Measurements from ENCODE around the gene EMILIN3.

Gene EMILIN3

GRCh38 chr20:41391587-41392001, 25.0 kb upstream of the EMILIN3 start:
- H3K4me3 ChIP-seq (ENCODE audit: low read length): no peak overlapping the region
- DNase-seq (ENCODE audit: low read depth): peak; percentile 91
- no peak for TF ChIP-seq CTCF (IDR thresholded peaks at IDR 0.05; ENCODE audit: insufficient read depth, low read depth, low read length, missing control alignments)

GRCh38 chr20:41390889-41391288, 24.3 kb upstream of the EMILIN3 start:
- no peak for DNase-seq (ENCODE audit: low read depth)
- H3K4me3 ChIP-seq (ENCODE audit: low read length): no peak overlapping the region
- TF ChIP-seq CTCF (IDR thresholded peaks at IDR 0.05; ENCODE audit: insufficient read depth, low read depth, low read length, missing control alignments): no peak

- DNase-seq (ENCODE audit: low read depth): no peak
- TF ChIP-seq CTCF (IDR thresholded peaks at IDR 0.05; ENCODE audit: insufficient read depth, low read depth, low read length, missing control alignments): no peak
- no peak overlapping the region for H3K4me3 ChIP-seq (ENCODE audit: low read length)
Measured at GRCh38 chr20:41387444-41387851, 20.8 kb upstream of the EMILIN3 start.

GRCh38 chr20:41386502-41387427, 20.1 kb upstream of the EMILIN3 start:
- DNase-seq (ENCODE audit: low read depth): no peak
- TF ChIP-seq CTCF (IDR thresholded peaks at IDR 0.05; ENCODE audit: insufficient read depth, low read depth, low read length, missing control alignments): no peak
- no peak overlapping the region for H3K4me3 ChIP-seq (ENCODE audit: low read length)

GRCh38 chr20:41382791-41383305, 16.2 kb upstream of the EMILIN3 start:
- no peak for DNase-seq (ENCODE audit: low read depth)
- no peak overlapping the region for H3K4me3 ChIP-seq (ENCODE audit: low read length)
- TF ChIP-seq CTCF (IDR thresholded peaks at IDR 0.05; ENCODE audit: insufficient read depth, low read depth, low read length, missing control alignments): no peak

- H3K4me3 ChIP-seq (ENCODE audit: low read length): no peak overlapping the region
- TF ChIP-seq CTCF (IDR thresholded peaks at IDR 0.05; ENCODE audit: insufficient read depth, low read depth, low read length, missing control alignments): no peak
- peak; percentile 14 for DNase-seq (ENCODE audit: low read depth)
Measured at GRCh38 chr20:41380551-41381193, 14.1 kb upstream of the EMILIN3 start.

All from epithelial cell of esophagus (primary cell).